ENCODE data around the gene CALB2.

CALB2 gene

DNA sequence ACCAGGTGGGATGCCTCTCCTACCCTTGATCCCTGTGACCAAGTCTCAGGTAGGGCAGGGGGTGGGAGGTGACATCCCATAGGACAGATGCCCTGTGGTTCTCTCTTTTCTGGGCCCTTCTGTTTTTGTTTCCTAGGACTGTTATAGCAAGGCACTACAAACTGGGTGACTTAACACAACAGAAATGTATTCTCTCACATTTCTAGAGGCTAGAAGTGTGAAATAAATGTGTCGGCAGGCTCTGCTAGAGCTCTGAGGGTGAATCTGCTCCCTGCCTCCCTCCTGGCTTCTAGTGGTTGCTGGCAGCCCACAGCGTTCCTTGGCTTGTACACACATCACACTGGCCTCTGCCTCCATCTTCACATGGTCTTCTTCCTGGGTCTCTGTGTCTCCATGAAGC lies 12.7 kb downstream of the CALB2 start:
- no peak for TF ChIP-seq CTCF (IDR thresholded peaks at IDR 0.05; ENCODE audit: control insufficient read depth, extremely low read depth, insufficient read depth)
- no peak for DNase-seq (ENCODE audit: low read depth)

GRCh38 chr16:71373073-71373472 lies 14.6 kb downstream of the CALB2 start:
- no peak for TF ChIP-seq CTCF (IDR thresholded peaks at IDR 0.05; ENCODE audit: control insufficient read depth, extremely low read depth, insufficient read depth)
- H3K4me3 ChIP-seq (ENCODE audit: low read depth, low read length), result no peak overlapping the region
- DNase-seq (ENCODE audit: low read depth), result no peak

More for the DNA sequence above, 12.7 kb downstream of the CALB2 start:
- no peak overlapping the region for H3K4me3 ChIP-seq (ENCODE audit: low read depth, low read length)

GRCh38 chr16:71376465-71377157 lies 18.1 kb downstream of the CALB2 start:
- H3K4me3 ChIP-seq (ENCODE audit: low read depth, low read length), result no peak overlapping the region
- no peak for DNase-seq (ENCODE audit: low read depth)
- no peak for TF ChIP-seq CTCF (IDR thresholded peaks at IDR 0.05; ENCODE audit: control insufficient read depth, extremely low read depth, insufficient read depth)

- no peak for DNase-seq (ENCODE audit: low read depth)
- H3K4me3 ChIP-seq (ENCODE audit: low read depth, low read length), result no peak overlapping the region
- TF ChIP-seq CTCF (IDR thresholded peaks at IDR 0.05; ENCODE audit: control insufficient read depth, extremely low read depth, insufficient read depth), result no peak
Observed at GRCh38 chr16:71379711-71380110, 21.2 kb downstream of the CALB2 start.

DNA sequence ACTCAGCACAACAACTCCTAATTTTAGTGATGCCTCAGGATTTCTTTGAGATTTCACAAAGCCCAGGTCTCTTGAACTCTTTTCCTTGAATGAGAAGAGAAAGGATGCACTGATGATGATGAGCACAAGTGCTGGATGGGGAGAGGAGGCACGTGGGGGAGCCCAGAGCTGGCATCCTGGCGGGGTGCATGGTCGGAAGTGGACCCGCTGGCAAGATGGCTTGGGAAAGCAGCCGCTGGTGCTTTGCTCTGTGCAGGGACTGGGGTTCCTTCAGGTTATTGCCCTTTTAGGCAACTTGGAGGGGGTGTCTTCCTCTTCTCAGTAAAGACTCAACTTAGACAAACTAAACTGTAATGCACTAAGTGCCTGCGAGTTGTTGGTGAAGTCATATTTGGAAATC lies 22.3 kb downstream of the CALB2 start:
- DNase-seq (ENCODE audit: low read depth), result no peak
- no peak for TF ChIP-seq CTCF (IDR thresholded peaks at IDR 0.05; ENCODE audit: control insufficient read depth, extremely low read depth, insufficient read depth)
- no peak overlapping the region for H3K4me3 ChIP-seq (ENCODE audit: low read depth, low read length)

- DNase-seq (ENCODE audit: low read depth), result no peak
- H3K4me3 ChIP-seq (ENCODE audit: low read depth, low read length), result no peak overlapping the region
- no peak for TF ChIP-seq CTCF (IDR thresholded peaks at IDR 0.05; ENCODE audit: control insufficient read depth, extremely low read depth, insufficient read depth)
Observed at GRCh38 chr16:71383054-71383773, 24.7 kb downstream of the CALB2 start.
